Endometrial microvascular endothelial cells (primary cell): ENCODE measurements around the gene NEMP2. TPM values are rescaled to one million over a fixed set of nuclear protein-coding genes. Genes with fewer than 3 reads are reported as not detected.
"Not testable (repeated sequence)": the region's sequence is repeated elsewhere in the genome, so short reads cannot be mapped to it uniquely, and the experiment has no call there.

Experiments
- in situ Hi-C: cut with HindIII; loops from 2 replicates; pipeline ENCODE4 v1.10.0; 2017; ENCODE audit warnings: low sequenced_read_pairs, low pct_unique_long_range_greater_than_20kb; ENCODE audit errors: inconsistent ontology term
- total RNA-seq: library from RNA; depleted of rRNA; stranded (reverse); fragments of >200 nt; gene quantifications from one replicate; pipeline ENCODE4 v1.2.3, GENCODE V29; 2015; ENCODE audit errors: inconsistent ontology term

The NEMP2 gene
- total RNA-seq, 1 donor from 2014 or later = 4.2 TPM

- in situ Hi-C loops = loop anchor here (25.0 kb wide), 1 partner anchor 166 kb away; the partner anchor contains the start of gene INPP1
Measured at GRCh38 chr2:190503088-190503487, 31.4 kb downstream of the NEMP2 start.

GRCh38 chr2:190501702-190502407 is 32.7 kb downstream of the NEMP2 start:
- in situ Hi-C loops = loop anchor here (25.0 kb wide), 1 partner anchor 165 kb away; the partner anchor contains the start of gene INPP1

- in situ Hi-C loops = loop anchor here (25.0 kb wide), 1 partner anchor 164 kb away; the partner anchor contains the start of gene INPP1
Measured at GRCh38 chr2:190501231-190501630, 33.3 kb downstream of the NEMP2 start.

GRCh38 chr2:190500054-190500502 is 34.4 kb downstream of the NEMP2 start:
- in situ Hi-C loops = loop anchor here (25.0 kb wide), 1 partner anchor 163 kb away; the partner anchor contains the start of gene INPP1

- in situ Hi-C loops = no loop called here
Measured at GRCh38 chr2:190499273-190499672, 35.2 kb downstream of the NEMP2 start.

GRCh38 chr2:190497428-190497827 is 37.1 kb downstream of the NEMP2 start:
- in situ Hi-C loops = no loop called here

GRCh38 chr2:190494600-190495227 is 39.8 kb downstream of the NEMP2 start:
- in situ Hi-C loops = not testable (repeated sequence)

GRCh38 chr2:190493095-190493494 is 41.4 kb downstream of the NEMP2 start:
- in situ Hi-C loops = no loop called here

GRCh38 chr2:190490502-190490901 is 44.0 kb downstream of the NEMP2 start:
- in situ Hi-C loops = no loop called here

- in situ Hi-C loops = no loop called here
Measured at GRCh38 chr2:190489475-190489874, 45.0 kb downstream of the NEMP2 start.

- in situ Hi-C loops = no loop called here
Measured at GRCh38 chr2:190488516-190489233, 45.8 kb downstream of the NEMP2 start.

GRCh38 chr2:190486037-190486623 is 48.4 kb downstream of the NEMP2 start:
- in situ Hi-C loops = no loop called here

GRCh38 chr2:190482451-190482850 is 52.1 kb downstream of the NEMP2 start:
- in situ Hi-C loops = no loop called here

GRCh38 chr2:190481339-190481738 is 53.2 kb downstream of the NEMP2 start:
- in situ Hi-C loops = no loop called here

- in situ Hi-C loops = no loop called here
Measured at GRCh38 chr2:190478572-190479195, 55.8 kb downstream of the NEMP2 start.

- in situ Hi-C loops = no loop called here
Measured at GRCh38 chr2:190477661-190478454, 56.7 kb downstream of the NEMP2 start.

- in situ Hi-C loops = no loop called here
Measured at GRCh38 chr2:190470256-190470826, 64.2 kb downstream of the NEMP2 start.

- in situ Hi-C loops = no loop called here
Measured at GRCh38 chr2:190469771-190470170, 64.8 kb downstream of the NEMP2 start.
